MM.1S (cell line): ENCODE measurements around the gene GSG1.

Source experiments
- DNase-seq: peaks from one replicate; pipeline ENCODE4 v3.0.0-alpha.2; 2015
- H2AFZ ChIP-seq: fragments of 300-600 bp; sonication (generic); 2 replicates; pipeline ENCODE4 v1.6.0; 2016; ENCODE audit warnings: antibody characterized with exemption, low read length
- H3F3A ChIP-seq: fragments of 300-600 bp; sonication (generic); 2 replicates; pipeline ENCODE4 v1.6.1; 2016; ENCODE audit warnings: mild to moderate bottlenecking, antibody characterized with exemption, low read length, moderate library complexity, mixed read lengths; ENCODE audit not compliant: insufficient read depth
- H3K27ac ChIP-seq: fragments of 300-600 bp; sonication (generic); 2 replicates; pipeline ENCODE4 v1.5.1; 2016; ENCODE audit warnings: mild to moderate bottlenecking, low read length
- H3K27me3 ChIP-seq: fragments of 300-600 bp; sonication (generic); replicated peaks from 2 replicates; pipeline ENCODE4 v1.6.0; 2016; ENCODE audit warnings: low read length; ENCODE audit not compliant: insufficient read depth
- H3K36me3 ChIP-seq: fragments of 300-600 bp; sonication (generic); replicated peaks from 2 replicates; pipeline ENCODE4 v1.6.1; 2016; ENCODE audit warnings: mild to moderate bottlenecking, low read length, mixed read lengths; ENCODE audit not compliant: insufficient read depth
- H3K4me1 ChIP-seq: fragments of 300-600 bp; sonication (generic); 2 replicates; pipeline ENCODE4 v1.6.1; 2016; ENCODE audit warnings: low read length, mixed read lengths
- H3K4me2 ChIP-seq: fragments of 300-600 bp; sonication (generic); 2 replicates; pipeline ENCODE4 v1.6.0; 2016; ENCODE audit warnings: low read depth, low read length
- H3K4me3 ChIP-seq: fragments of 300-600 bp; sonication (generic); 2 replicates; pipeline ENCODE4 v1.5.1; 2016; ENCODE audit warnings: low read length, mixed read lengths
- H3K79me2 ChIP-seq: fragments of 300-600 bp; sonication (generic); 2 replicates; pipeline ENCODE4 v1.6.1; 2016; ENCODE audit warnings: mixed run types, low read length, mixed read lengths
- H3K9ac ChIP-seq: fragments of 300-600 bp; sonication (generic); 2 replicates; pipeline ENCODE4 v1.6.1; 2016; ENCODE audit warnings: low read length, mixed read lengths
- H3K9me2 ChIP-seq: fragments of 300-600 bp; sonication (generic); replicated peaks from 2 replicates; pipeline ENCODE4 v1.6.1; 2016; ENCODE audit warnings: mild to moderate bottlenecking, low read length, mixed read lengths; ENCODE audit not compliant: insufficient read depth
- H3K9me3 ChIP-seq: fragments of 300-600 bp; sonication (generic); replicated peaks from 2 replicates; pipeline ENCODE4 v1.6.1; 2016; ENCODE audit warnings: mild to moderate bottlenecking, low read length, mixed read lengths; ENCODE audit not compliant: insufficient read depth
- H4K20me1 ChIP-seq: fragments of 300-600 bp; sonication (generic); 2 replicates; pipeline ENCODE4 v1.6.1; 2016; ENCODE audit warnings: mild to moderate bottlenecking, low read length, moderate library complexity, mixed read lengths; ENCODE audit not compliant: insufficient read depth
- EZH2 ChIP-seq: fragments of 300-600 bp; sonication (generic); optimal IDR thresholded peaks from 2 replicates; pipeline ENCODE3; 2017; ENCODE audit warnings: low read depth, mild to moderate bottlenecking, antibody characterized with exemption, low read length, mixed read lengths
- EZH2phosphoT487 ChIP-seq: fragments of 300-600 bp; sonication (generic); IDR thresholded peaks from 2 replicates; pipeline ENCODE4 v1.6.1; 2018; ENCODE audit warnings: antibody characterized with exemption, low read length
- TF ChIP-seq, protein P1 (sequence below): fragments of 300-600 bp; sonication (generic); IDR thresholded peaks from 2 replicates; pipeline ENCODE4 v1.5.1; 2016; ENCODE audit warnings: antibody characterized with exemption, low read length, mixed read lengths

The GSG1 gene

DNA sequence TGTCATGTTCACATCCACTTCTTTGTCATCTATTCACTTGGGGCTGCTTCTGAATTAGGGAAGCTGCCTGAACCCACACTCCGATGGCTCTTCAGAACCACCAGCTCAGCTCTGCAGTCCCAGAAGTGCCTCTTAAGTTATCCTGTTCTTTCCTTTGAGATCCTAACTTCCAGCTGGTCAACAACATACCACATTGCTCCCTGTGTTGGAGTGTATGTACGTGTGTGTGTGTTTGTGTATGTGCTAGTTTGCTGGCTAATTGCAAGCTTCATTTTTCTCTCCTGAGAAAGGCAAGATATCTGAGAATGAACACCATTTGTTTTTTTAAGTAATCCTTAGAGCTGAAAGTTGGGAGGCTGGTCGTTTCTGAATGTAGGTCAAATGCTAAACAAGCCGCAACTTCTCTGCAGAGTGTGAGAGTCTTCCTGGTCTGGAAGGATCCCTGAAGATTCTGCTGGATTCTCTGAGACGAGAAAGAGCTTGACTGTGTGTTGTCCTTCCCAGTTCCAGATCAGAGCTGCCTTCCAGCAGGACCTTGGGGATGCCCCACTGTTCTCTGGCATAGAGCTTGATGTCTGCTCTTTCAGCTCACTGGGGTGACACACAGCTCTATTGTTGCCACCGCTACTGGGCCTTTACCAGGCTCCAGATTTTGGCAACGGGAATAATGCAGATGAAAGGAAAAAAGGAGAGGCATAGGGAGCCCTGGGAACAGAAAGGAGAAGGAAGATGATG lies 839 bp downstream of the GSG1 start:
- Histone ChIP-seq H3K9me2 (no peaks in the 10 kb centered on the region), H3F3A (peaks cover 14% of the 10 kb centered on the region), H3K27me3 (no peaks in the 10 kb centered on the region), H3K9me3 (no peaks in the 10 kb centered on the region), H2AFZ (peak overlapping the region; percentile 88), H3K79me2 (no peaks in the 10 kb centered on the region), H3K4me3 (peak overlapping the region; percentile 75; the same call in 1 of the 2 replicates), H3K36me3 (no peaks in the 10 kb centered on the region), H4K20me1 (no peaks in the 10 kb centered on the region), H3K9ac (peak overlapping the region; percentile 98; the same call in 1 of the 2 replicates), H3K4me1 (peaks cover 37% of the 10 kb centered on the region), H3K27ac (peak overlapping the region; percentile 97; the same call in 1 of the 2 replicates), H3K4me2 (peak overlapping the region; percentile 94)
- no peak for DNase-seq
- no peak for TF ChIP-seq EZH2phosphoT487
- no peak for TF ChIP-seq EZH2
- TF ChIP-seq, protein P1, sequence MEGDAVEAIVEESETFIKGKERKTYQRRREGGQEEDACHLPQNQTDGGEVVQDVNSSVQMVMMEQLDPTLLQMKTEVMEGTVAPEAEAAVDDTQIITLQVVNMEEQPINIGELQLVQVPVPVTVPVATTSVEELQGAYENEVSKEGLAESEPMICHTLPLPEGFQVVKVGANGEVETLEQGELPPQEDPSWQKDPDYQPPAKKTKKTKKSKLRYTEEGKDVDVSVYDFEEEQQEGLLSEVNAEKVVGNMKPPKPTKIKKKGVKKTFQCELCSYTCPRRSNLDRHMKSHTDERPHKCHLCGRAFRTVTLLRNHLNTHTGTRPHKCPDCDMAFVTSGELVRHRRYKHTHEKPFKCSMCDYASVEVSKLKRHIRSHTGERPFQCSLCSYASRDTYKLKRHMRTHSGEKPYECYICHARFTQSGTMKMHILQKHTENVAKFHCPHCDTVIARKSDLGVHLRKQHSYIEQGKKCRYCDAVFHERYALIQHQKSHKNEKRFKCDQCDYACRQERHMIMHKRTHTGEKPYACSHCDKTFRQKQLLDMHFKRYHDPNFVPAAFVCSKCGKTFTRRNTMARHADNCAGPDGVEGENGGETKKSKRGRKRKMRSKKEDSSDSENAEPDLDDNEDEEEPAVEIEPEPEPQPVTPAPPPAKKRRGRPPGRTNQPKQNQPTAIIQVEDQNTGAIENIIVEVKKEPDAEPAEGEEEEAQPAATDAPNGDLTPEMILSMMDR = no peak

DNA sequence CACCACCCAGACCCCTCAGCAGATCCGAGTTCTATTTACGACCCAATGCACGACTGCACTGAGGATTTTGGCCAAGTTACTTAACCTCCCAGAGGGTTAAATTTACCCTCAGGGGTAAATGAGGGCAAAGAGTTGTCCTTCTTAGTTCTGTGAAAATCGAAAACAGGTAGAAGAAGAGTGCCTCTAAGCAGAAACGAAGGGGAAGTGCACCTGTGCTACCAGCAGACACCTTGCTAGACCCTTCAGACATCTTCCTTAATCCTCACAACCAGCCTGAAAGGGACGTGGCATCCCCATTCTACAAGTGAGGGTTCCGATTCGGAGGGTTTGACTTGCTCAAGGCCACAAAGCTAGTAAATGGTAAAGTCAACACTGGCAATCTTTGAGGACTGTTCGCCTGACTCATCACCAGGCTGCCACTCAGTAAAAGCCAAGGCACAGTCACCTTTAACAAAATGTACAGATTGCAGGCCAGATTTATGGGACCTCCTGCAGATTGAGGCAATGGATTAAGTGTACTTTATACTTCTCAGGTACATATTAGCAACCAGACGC lies 1.6 kb downstream of the GSG1 start:
- Histone ChIP-seq H3K27me3 (no peaks in the 10 kb centered on the region), H3K9ac (peak overlapping the region; percentile 98), H3K9me2 (no peaks in the 10 kb centered on the region), H2AFZ (peak overlapping the region; percentile 88), H4K20me1 (no peaks in the 10 kb centered on the region), H3K36me3 (no peaks in the 10 kb centered on the region), H3K4me1 (peaks cover 40% of the 10 kb centered on the region), H3F3A (peaks cover 21% of the 10 kb centered on the region), H3K4me3 (peak overlapping the region; percentile 75), H3K27ac (peak overlapping the region; percentile 97), H3K9me3 (no peaks in the 10 kb centered on the region), H3K4me2 (peak overlapping the region; percentile 94), H3K79me2 (no peaks in the 10 kb centered on the region)
- DNase-seq = peak; percentile 64
- TF ChIP-seq EZH2phosphoT487 (no peak), EZH2 (no peak)
- TF ChIP-seq, protein P1 = no peak

DNA sequence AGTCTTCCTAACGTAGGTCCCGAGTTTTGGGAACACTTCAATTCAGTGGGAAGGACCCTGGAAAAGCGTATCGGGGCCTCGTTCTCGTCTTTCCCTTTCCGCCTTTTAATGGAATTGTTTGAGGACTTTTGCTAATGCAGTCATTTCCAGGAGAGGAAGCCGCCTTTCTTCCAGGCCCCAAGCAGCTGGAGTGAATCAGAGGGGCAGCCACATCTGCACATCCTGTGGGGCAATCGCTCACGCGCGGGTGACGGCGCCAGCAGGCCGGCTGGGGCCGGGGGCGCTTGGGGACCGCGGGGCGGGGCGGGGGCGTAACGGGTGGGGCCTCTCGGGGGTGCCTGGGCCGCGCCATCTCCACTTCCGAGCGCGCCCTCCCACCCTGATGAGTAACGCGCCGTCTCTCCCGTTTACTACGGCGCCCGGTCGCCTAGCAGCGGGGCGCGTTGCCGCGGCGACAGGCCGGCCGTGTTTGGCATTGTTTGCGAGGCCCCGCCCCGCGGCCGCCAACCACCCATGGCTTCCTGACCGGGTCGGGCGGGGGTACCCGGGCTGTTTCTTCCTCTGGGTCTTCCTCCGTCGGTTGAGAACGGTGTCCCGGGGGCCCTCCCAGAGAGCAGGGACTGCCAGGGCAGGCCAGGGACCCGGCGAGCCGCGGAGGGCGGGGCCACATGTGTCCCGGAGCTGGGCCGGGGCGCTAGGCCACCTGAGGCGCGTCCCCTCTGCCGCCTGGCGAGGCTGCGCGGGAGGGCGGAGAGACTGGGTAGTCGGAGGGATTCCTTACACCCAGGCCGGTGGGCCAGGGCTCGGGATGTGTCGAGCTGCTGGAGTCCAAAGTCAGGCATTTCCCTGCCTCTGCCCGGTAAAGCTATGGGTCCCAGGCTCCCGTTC lies 2.3 kb downstream of the GSG1 start:
- Histone ChIP-seq H3K4me3 (peak overlapping the region; percentile 75), H2AFZ (peak overlapping the region; percentile 88), H3K4me2 (peak overlapping the region; percentile 94), H3K79me2 (no peaks in the 10 kb centered on the region), H3K27me3 (no peaks in the 10 kb centered on the region), H3K27ac (peak overlapping the region; percentile 97), H3K36me3 (no peaks in the 10 kb centered on the region), H3K4me1 (peaks cover 44% of the 10 kb centered on the region), H3K9ac (peak overlapping the region; percentile 98), H4K20me1 (no peaks in the 10 kb centered on the region), H3K9me3 (no peaks in the 10 kb centered on the region), H3K9me2 (no peaks in the 10 kb centered on the region), H3F3A (peaks cover 22% of the 10 kb centered on the region)
- peak; percentile 90 for DNase-seq
- TF ChIP-seq, protein P1 = no peak
- TF ChIP-seq EZH2phosphoT487 = no peak
- no peak for TF ChIP-seq EZH2
